Hematopoietic multipotent progenitor cell treated with erythropoietin and hydrocortisone succinate and interleukin-3 and kit ligand, for 15 days (in vitro differentiated cells): ENCODE measurements around the gene TXNDC15.
A peak's percentile ranks its signal among the peaks of the same experiment; 100 is the strongest.
"Not testable (repeated sequence)": the region's sequence is repeated elsewhere in the genome, so short reads cannot be mapped to it uniquely, and the experiment has no call there.

Experiments used
- DNase-seq: peaks from one replicate; pipeline ENCODE4 v3.0.0-alpha.2; 2015; ENCODE audit warnings: low spot score

Gene TXNDC15, protein sequence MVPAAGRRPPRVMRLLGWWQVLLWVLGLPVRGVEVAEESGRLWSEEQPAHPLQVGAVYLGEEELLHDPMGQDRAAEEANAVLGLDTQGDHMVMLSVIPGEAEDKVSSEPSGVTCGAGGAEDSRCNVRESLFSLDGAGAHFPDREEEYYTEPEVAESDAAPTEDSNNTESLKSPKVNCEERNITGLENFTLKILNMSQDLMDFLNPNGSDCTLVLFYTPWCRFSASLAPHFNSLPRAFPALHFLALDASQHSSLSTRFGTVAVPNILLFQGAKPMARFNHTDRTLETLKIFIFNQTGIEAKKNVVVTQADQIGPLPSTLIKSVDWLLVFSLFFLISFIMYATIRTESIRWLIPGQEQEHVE

DNA sequence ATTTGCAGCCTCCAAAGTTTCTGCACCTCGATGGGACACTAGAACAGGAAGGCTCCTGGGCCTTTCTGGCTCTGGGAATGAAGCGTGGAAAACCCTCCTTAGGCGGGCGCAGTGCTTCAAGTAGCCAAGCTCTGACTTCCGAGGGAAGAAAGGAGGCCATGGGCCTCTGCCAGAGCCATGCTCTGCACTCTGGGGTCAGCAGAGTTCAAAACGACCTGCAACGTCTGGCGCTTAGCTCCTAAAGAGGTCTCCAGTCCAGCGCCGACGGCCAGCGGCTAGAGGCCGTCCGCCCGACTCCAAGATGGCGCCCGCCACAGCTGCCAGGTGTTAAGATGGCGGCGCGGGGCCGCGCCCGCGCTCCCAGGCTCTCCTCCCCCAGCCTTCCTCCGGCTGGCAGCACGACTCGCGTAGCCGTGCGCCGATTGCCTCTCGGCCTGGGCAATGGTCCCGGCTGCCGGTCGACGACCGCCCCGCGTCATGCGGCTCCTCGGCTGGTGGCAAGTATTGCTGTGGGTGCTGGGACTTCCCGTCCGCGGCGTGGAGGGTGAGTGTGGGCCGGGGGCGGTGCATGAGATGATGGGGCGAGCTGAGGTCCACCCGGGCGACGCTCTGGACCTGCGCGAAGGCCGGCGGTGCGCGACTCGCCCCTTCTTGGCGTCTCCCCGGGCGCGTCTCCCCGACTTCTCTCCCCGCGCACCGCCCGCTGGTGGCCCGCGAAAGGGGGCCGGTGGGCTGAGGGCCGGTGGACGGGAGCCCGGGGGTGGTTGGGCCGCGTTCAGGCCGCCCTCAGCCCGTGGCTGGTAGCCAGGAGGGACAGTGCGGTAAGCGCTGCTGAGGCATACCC, at the start of gene TXNDC15:
TXNDC15 (plus strand) TSS at position 385 of the 844 bp plus-strand sequence; CDS start at position 442, 57 bp downstream.
- DNase-seq: peak; percentile 82

DNA sequence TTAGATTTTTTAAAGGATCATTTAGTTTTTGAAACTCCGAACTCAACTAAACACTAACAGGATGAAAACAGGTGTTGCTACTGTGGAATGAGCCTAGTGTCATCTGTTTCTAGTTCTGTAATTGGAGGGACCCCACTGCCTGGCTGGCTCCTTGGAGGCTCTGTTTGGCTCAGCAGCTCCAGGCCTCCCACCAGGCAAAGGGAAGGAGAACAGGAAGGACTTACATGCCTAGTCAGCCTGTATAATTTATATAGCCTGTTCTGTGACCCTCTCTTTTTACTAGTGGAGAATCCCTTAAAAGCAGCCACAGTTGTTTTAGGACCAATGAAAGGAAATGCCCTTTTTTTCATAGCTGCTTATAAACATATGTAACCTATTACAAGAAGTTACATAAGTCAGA, 49.5 kb upstream of the TXNDC15 start:
- no peak for DNase-seq

DNA sequence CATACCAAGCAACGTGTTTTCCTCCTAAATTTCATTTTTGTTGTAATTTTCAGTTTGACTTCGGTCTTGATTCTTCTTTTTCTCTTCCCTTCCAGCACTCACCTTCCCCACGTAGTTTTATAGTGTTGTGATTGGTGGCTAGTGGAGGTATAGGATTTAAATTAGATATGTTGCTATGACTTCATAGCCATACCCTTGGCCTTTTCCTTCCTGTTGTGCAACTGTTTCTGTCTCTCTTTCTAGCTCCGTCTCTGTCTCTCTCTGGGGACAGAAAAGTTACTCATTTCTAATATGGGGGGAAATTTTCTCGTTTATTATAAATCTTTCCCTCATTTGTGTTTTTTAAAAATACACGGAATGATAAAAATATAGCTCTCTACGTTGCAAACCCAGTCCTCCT, 49.0 kb upstream of the TXNDC15 start:
- DNase-seq: no peak

GRCh38 chr5:134833340-134834032, 40.7 kb upstream of the TXNDC15 start:
- no peak for DNase-seq

DNA sequence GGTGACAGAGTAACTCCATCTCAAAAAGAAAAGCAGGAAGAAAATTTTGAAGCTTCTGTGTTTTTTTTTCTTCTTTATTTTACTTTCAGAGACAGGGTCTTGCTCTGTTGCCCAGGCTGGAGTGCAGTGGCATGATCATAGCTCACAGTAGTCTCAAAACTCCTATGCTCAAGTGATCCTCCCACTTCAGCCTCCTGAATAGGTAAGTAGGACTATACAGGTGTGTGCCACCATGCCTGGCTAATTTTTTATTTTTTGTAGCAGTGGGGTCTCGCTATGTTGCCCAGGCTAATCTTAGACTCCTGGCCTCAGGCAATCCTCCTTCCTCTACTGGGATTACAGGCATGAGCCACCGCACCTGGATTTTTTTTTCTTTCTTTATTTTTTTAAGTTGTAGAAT, 38.5 kb upstream of the TXNDC15 start:
- no peak for DNase-seq

GRCh38 chr5:134837530-134838181, 36.5 kb upstream of the TXNDC15 start:
- DNase-seq: no peak

DNA sequence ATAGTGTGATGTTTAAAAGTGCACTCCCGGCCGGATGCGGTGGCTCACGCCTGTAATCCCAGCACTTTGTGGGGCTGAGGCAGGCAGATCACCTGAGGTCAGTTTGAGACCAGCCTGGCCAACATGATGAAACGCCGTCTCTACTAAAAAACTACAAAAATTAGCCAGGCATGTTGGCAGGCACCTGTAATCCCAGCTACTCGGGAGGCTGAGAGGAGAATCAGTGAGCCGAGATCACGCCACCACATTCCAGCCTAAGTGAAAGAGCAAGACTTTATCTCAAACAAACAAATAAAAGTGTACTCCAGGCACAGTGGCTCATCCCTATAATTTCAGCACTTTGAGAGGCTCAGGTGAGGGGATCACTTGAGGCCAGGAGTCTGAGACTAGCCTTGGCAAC, 35.8 kb upstream of the TXNDC15 start:
- DNase-seq: not testable (repeated sequence)

GRCh38 chr5:134840811-134841210, 33.4 kb upstream of the TXNDC15 start:
- DNase-seq: no peak

DNA sequence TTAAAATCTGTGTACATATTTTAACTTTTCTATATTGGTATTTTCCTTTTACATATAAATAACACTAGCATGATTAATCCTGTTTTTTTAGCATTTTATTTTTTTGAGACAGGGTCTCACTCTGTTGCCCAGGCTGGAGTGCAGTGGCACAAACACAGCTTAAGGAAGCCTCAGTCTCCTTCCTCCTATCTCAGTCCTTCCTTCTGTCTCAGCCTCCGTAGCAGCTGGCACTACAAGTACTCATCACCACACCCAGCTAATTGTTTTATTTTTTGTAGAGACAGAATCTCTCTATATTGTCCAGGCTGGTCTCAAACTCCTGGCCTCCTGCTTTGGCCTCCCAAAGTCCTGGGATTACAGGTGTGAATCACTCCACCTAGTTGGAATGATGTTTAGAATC, 29.9 kb upstream of the TXNDC15 start:
- no peak for DNase-seq

GRCh38 chr5:134845335-134845851, 28.8 kb upstream of the TXNDC15 start:
- no peak for DNase-seq

DNA sequence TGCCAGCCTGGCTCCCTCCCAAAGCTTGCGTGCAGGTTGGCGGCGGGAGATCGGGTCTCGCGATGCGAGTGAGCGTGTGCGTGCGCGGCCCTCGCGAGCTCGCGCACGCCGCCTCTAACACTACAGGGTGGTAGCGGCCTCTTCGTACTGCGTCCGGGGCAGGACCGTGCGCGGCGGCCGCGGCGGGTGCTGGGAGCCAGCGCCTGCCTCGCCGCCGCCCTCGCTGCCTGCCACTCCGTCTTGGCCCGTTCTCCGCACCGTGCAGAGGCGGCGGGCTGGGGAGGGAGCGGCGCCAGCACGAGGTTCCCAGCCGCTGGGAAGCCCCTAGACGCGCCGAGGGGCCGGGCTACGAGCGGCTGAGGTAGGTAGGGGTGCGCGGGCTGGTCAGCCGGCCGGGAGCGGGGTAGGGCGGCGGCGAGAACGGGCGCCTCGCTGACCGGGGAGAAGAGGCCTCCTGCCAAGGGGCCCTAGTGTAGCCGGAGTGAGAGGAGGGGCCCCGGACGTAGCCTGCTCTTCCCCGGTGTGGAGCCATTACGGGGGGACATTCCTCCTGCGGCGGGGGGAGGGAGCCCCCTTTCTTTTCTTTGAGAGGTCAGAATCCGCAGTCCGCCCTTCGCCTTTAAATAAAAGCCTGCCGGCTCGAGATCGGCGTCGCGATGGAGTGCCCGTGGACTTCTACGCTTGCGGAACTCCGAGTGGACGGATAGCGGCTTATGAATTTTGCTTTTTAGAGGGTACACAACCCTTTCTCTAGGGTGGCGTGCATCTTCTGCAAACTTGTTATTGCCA, 28.1 kb upstream of the TXNDC15 start, which contains the start of gene C5orf24:
C5orf24 (plus strand) TSS at position 117 of the 789 bp plus-strand sequence. CDS start 8,933 bp downstream, outside the sequence.
- DNase-seq: peak; percentile 92

DNA sequence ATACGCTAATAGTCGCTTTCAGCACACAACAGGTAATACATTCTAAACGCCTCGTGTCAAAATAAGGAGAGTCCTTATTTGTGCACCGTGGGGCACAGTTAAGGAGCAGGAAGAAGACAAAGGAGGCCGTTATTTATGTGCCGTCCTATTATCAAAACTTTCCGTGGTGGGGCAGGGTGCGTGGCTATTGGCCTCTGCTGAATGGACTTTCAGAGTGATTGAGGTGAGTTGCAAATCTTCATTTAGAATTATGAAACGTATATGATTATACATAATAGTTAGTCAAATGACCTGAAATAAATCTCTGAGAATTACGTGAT, 27.6 kb upstream of the TXNDC15 start:
- no peak for DNase-seq

- DNase-seq: not testable (repeated sequence)
These were observed 24.7 kb upstream of the TXNDC15 start for GRCh38 chr5:134849434-134849933.

DNA sequence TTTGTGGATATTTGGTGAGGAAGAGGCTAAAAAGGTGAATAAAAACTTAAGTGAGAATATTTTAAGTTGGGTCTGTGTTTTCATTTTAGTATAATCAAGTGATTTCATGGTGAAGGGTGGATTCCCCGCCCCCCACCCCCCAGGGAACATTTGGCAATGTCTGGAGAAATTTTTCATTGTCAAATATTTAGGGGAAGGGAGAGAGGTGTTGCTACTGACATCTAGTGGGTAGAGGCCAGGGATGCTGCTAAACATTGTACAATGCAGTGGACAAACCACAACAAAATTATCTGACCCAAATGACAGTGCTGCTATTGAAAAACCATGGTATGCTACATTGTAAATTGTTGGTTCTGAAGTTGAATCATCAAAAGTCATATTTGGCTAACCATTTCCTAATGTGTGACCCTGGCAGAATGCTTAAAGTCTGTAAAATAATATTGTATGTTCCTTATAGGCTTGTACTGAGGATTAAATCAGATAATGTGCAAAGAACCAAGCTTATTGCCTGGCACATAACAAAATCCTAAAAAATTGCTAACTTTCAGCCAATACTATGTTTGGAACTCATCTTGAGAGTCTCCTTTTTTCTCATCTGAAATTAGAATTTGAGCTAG, 22.8 kb upstream of the TXNDC15 start:
- DNase-seq: no peak

- not testable (repeated sequence) for DNase-seq
These were observed 17.7 kb upstream of the TXNDC15 start for GRCh38 chr5:134856465-134856864.

DNA sequence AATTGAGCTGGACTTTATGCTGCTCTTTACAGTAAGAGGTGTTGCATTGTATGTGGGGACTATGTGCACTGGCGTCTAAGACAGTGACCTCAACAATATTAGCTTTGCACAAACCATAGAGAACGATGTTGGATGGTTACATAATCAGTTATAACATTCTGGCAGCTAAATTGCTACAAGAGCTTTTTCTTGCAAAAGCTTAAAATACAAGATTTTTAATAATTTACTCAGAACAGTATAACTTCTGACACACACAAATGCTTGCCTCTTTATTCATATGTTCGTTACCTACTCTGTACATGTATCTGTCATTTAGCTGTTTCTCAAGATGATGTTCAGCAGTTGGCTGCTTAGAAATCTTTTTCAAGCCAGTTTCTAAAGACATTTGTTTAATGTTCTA, 16.8 kb upstream of the TXNDC15 start:
- no peak for DNase-seq

DNA sequence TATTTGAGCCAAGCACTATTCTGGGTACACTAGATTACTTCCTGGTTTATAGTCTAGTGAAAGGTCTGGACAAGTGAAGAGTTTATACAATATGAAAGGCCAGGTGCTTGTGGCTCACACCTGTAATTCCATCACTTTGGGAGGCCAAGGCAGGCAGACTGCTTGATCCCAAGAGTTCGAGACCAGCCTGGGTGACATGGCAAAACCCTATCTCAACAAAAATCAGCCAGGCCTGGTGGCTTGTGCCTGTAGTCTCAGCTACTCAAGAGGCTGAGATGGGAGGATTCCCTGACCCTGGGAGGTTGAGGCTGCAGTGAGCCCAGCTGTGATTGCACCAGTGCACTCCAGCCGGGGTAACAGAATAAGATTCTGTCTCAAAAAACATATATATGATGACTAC, 9.5 kb upstream of the TXNDC15 start:
- DNase-seq: no peak

- no peak for DNase-seq
These were observed 677 bp upstream of the TXNDC15 start for GRCh38 chr5:134873494-134873893.

DNA sequence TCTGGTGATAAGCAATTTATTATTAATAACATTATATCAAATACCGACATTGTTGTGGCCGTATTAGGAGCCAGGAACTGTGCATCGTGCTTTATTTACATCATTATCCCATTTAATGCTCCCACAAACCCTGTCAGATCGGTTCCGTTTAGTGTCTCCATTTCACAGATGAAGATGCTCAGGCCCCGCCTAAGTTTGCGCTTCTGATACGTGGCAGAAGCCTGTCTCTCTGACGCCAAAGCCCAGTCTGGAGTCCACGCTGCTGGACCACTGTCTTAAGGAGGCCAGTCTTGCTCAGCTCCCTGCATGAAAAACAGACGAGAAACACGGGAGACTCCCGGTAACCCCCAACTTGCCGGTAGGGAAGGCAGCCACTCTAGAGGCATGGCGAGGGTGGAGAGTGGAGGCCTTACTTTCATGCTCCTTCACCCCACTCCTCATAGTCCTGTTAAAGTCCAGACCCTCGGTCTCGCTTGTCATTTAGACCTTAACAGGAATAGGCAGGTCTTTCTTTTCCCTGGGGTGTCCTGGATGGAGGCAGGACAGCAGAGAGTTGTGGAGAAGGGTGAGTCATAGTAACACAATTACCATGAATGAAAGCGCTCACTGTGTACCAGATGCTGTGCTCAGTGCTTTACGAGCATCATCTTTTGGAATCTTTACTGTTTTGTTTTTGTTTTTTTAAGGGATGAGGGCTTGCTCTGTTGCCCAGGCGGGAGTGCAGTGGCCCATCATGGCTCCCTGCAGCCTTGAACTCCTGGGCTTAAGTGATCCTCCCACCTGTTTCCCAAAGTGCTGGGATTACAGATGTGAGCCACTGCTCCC, 872 bp downstream of the TXNDC15 start:
- DNase-seq: peak; percentile 31
